K562 (cell line): ENCODE data around the gene CDKN2AIPNL. TPM values are rescaled to one million over a fixed set of nuclear protein-coding genes. Genes with fewer than 3 reads are reported as not detected.

ENCODE experiments used
- E2F6 ChIP-seq, 2 experiments: IDR thresholded peaks; 2 replicates each; pipeline ENCODE4 v1.6.1; 2011; ENCODE audit warnings: borderline replicate concordance in 1 of 2, control low read depth in 1 of 2, low read depth in 1 of 2, low read length in 1 of 2, mild to moderate bottlenecking in 1 of 2, mixed read lengths in 1 of 2, moderate library complexity in 1 of 2; ENCODE audit not compliant: insufficient read depth in 1 of 2, insufficient read length in 1 of 2, poor library complexity in 1 of 2, severe bottlenecking in 1 of 2; ENCODE audit errors: extremely low read depth in 1 of 2
- SAP30 ChIP-seq: fragments of 200-600 bp; sonication (generic); IDR thresholded peaks from 2 replicates; pipeline ENCODE4 v1.6.1; 2012; ENCODE audit warnings: borderline replicate concordance, low read depth, mild to moderate bottlenecking, moderate library complexity, low read length, control low read depth, inconsistent platforms; ENCODE audit not compliant: insufficient read depth, poor library complexity, severe bottlenecking
- ZNF318 ChIP-seq, 2 experiments: fragments of 450-650 bp; IDR thresholded peaks; 2 replicates each; pipeline ENCODE4 v1.6.1; 2016; ENCODE audit warnings: mild to moderate bottlenecking in 2 of 2, borderline replicate concordance in 1 of 2, low read depth in 1 of 2, moderate library complexity in 1 of 2
- ZNF407 ChIP-seq: fragments of 450-650 bp; IDR thresholded peaks from 2 replicates; pipeline ENCODE4 v1.6.1; 2016; ENCODE audit warnings: low read depth
- polyA plus RNA-seq, 8 experiments: library from polyadenylated mRNA; depleted of rRNA in 4 of 8; stranded (reverse) in 5 of 8; unstranded in 3 of 8; fragments of >200 nt; fragmentation: Nextera tagmentation in 2 of 8; fragmentation: Illumina TruSeq in 1 of 8; extraction: Ambion mirVana in 2 of 8; extraction: Trizol in 1 of 8; gene quantifications; 2 replicates each; pipeline versions ENCODE4 v1.2.1 to v1.2.3, GENCODE V29; 2011 to 2014; ENCODE audit warnings: inconsistent platforms in 1 of 8, missing spikeins in 1 of 8
- total RNA-seq, 7 experiments: library from RNA; depleted of rRNA in 6 of 7; stranded (reverse); fragments of >200 nt in 6 of 7; fragmentation: Illumina TruSeq in 2 of 7; extraction: Trizol in 2 of 7; gene quantifications; 2 replicates each; pipeline versions ENCODE4 v1.2.1 to v1.2.3, GENCODE V29; 2011 to 2021; ENCODE audit warnings: low replicate concordance in 1 of 7

Gene CDKN2AIPNL
- total and polyA plus RNA-seq, 9 of the 15 experiments (the other 6 are each of a cell fraction or from before 2014, with no cell fraction given): 19.9 to 46.9 (median 42.2) TPM

GRCh38 chr5:134370871-134371833 is 40.5 kb downstream of the CDKN2AIPNL start, which contains the start of gene UBE2B (continued):
- TF ChIP-seq ZNF407: no peak
- peak; percentile 64 for TF ChIP-seq SAP30
- TF ChIP-seq E2F6 (IDR thresholded peaks at IDR 0.05; ENCODE audit: borderline replicate concordance in 1 of 2, extremely low read depth in 1 of 2, insufficient read depth in 1 of 2, insufficient read length in 1 of 2, low read depth in 1 of 2, low read length in 1 of 2, poor library complexity in 1 of 2, severe bottlenecking in 1 of 2): peak; percentile 92
- peak in 1 of 2 experiments; percentile 91; a peak in 2 of 4 replicates for TF ChIP-seq ZNF318 (IDR thresholded peaks at IDR 0.05; ENCODE audit: borderline replicate concordance in 1 of 2, low read depth in 1 of 2)
